Measurements from ENCODE around the gene DDX53.

The DDX53 gene

GRCh38 chrX:22999696-23000223 lies at the start of gene DDX53:
DDX53 (plus strand) TSS chrX:22999960; CDS start chrX:23000058, 98 bp downstream.
- no peak for DNase-seq

- DNase-seq: peak; percentile 94
Measured at GRCh38 chrX:22950269-22951266, 49.2 kb upstream of the DDX53 start.

GRCh38 chrX:22952010-22952409 lies 47.8 kb upstream of the DDX53 start:
- peak; percentile 38 for DNase-seq

- no peak for DNase-seq
Measured at GRCh38 chrX:22958250-22958649, 41.5 kb upstream of the DDX53 start.

GRCh38 chrX:22959204-22959920 lies 40.4 kb upstream of the DDX53 start:
- no peak for DNase-seq

GRCh38 chrX:22963196-22963595 lies 36.6 kb upstream of the DDX53 start:
- peak; percentile 47 for DNase-seq

GRCh38 chrX:22968494-22968893 lies 31.3 kb upstream of the DDX53 start:
- DNase-seq: no peak

- peak; percentile 65 for DNase-seq
Measured at GRCh38 chrX:22969411-22969810, 30.3 kb upstream of the DDX53 start.

GRCh38 chrX:22970861-22971260 lies 28.9 kb upstream of the DDX53 start:
- DNase-seq: no peak

- no peak for DNase-seq
Measured at GRCh38 chrX:22974616-22975015, 25.1 kb upstream of the DDX53 start.

- no peak for DNase-seq
Measured at GRCh38 chrX:22975786-22976185, 24.0 kb upstream of the DDX53 start.

- DNase-seq: no peak
Measured at GRCh38 chrX:22985958-22986357, 13.8 kb upstream of the DDX53 start.

- DNase-seq: peak; percentile 53
Measured at GRCh38 chrX:22987452-22987851, 12.3 kb upstream of the DDX53 start.

GRCh38 chrX:23003116-23003515 lies 3.4 kb downstream of the DDX53 start:
- DNase-seq: peak; percentile 64

GRCh38 chrX:23008431-23009099 lies 8.8 kb downstream of the DDX53 start:
- DNase-seq: peak; percentile 21

- no peak for DNase-seq
Measured at GRCh38 chrX:23012162-23012561, 12.4 kb downstream of the DDX53 start.

- DNase-seq: no peak
Measured at GRCh38 chrX:23012636-23013035, 12.9 kb downstream of the DDX53 start.

GRCh38 chrX:23013366-23013765 lies 13.6 kb downstream of the DDX53 start:
- DNase-seq: no peak

- no peak for DNase-seq
Measured at GRCh38 chrX:23031600-23031999, 31.8 kb downstream of the DDX53 start.

GRCh38 chrX:23035493-23035892 lies 35.7 kb downstream of the DDX53 start:
- no peak for DNase-seq

- DNase-seq: no peak
Measured at GRCh38 chrX:23046443-23046842, 46.7 kb downstream of the DDX53 start.

- DNase-seq: no peak
Measured at GRCh38 chrX:23048806-23049573, 49.2 kb downstream of the DDX53 start.
